GM12892 (cell line): ENCODE data around the gene ARPC4.

Experiments used
- POLR2A ChIP-seq: IDR thresholded peaks from 2 replicates; pipeline ENCODE4 v1.6.1; 2011; ENCODE audit warnings: low read depth, low read length, control low read depth
- POLR2AphosphoS5 ChIP-seq: IDR thresholded peaks from 2 replicates; pipeline ENCODE4 v1.6.1; 2011; ENCODE audit warnings: low read depth, low read length, control low read depth
- TAF1 ChIP-seq: IDR thresholded peaks from 2 replicates; pipeline ENCODE4 v1.6.1; 2011; ENCODE audit warnings: low read depth, mild to moderate bottlenecking, control low read depth, low read length, borderline replicate concordance

DNA sequence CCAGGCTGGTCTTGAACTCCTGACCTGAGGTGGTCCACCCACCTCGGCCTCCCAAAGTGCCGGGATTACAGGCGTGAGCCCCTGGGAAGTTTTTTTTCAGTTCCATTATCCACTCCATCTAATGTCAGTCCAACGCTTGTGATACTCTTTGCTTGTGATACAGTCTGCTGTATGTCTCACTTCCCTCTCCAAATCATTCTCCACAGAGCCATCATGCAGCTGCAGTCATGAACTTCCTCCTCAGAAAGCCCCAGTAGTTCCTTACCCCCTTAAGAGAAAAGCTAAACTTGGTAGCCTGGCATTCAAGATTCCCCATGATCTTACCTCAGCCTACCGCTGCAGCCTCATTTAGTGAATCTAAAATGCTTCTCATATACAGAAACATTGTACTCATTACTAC is 2.3 kb downstream of the ARPC4 start:
- TF ChIP-seq POLR2AphosphoS5 (no peak), POLR2A (no peak), TAF1 (no peak)
